Endothelial cell of umbilical vein (primary cell): Measurements from ENCODE around the gene KCND2. TPM values are rescaled to one million over a fixed set of nuclear protein-coding genes. Genes with fewer than 3 reads are reported as not detected.
"Not testable (repeated sequence)": the region's sequence is repeated elsewhere in the genome, so short reads cannot be mapped to it uniquely, and the experiment has no call there.

Experiments used
- BruUV-seq: library from RNA; stranded (reverse); fragments of 400-500 nt; replicated peaks from 2 replicates; lab custom pipeline; 2021; lab: Mats Ljungman, UMichigan
- CTCF ChIA-PET: fragments of 300-600, 350-600 bp; sonication (Branson Sonifier 250); formaldehyde crosslinking; loops from one replicate; lab custom pipeline; 2021; ENCODE audit warnings: antibody characterized with exemption, inconsistent platforms; lab: Charles Lee
- POLR2A ChIA-PET: fragments of 300-600, 350-600 bp; sonication (Branson Sonifier 250); formaldehyde crosslinking; loops from one replicate; lab custom pipeline; 2021; ENCODE audit warnings: antibody characterized with exemption, inconsistent platforms; lab: Charles Lee
- DNase-seq: peaks from one replicate; pipeline ENCODE4 v3.0.0-alpha.2; 2011; ENCODE audit warnings: low read depth, low spot score
- FAIRE-seq: peaks from 2 replicates; lab custom pipeline; 2011; peaks lifted over from hg19 to GRCh38; lab: Jason Lieb, UNC
- H2AFZ ChIP-seq: 2 replicates; pipeline ENCODE4 v1.6.0; 2012; ENCODE audit warnings: low read depth, low read length, control low read depth, inconsistent platforms
- H3K27ac ChIP-seq: 2 replicates; pipeline ENCODE4 v1.5.1; 2011; ENCODE audit warnings: low read depth, mild to moderate bottlenecking, control low read depth, low read length, moderate library complexity; ENCODE audit not compliant: insufficient read depth
- H3K27me3 ChIP-seq, 2 experiments: 2 replicates each; pipeline versions ENCODE4 v1.6.0 to v1.6.1; 2011; ENCODE audit warnings: low read length in 2 of 2, mixed read lengths in 1 of 2; ENCODE audit not compliant: control insufficient read depth in 2 of 2, insufficient read depth in 2 of 2
- H3K36me3 ChIP-seq, 2 experiments: 2 replicates in 1 of 2; 3 replicates in 1 of 2; pipeline ENCODE4 v1.5.1; 2011; ENCODE audit warnings: low read length in 2 of 2, mild to moderate bottlenecking in 1 of 2, moderate library complexity in 1 of 2; ENCODE audit not compliant: control insufficient read depth in 2 of 2, insufficient read depth in 2 of 2; ENCODE audit errors: extremely low read depth in 1 of 2
- H3K4me1 ChIP-seq: 3 replicates; pipeline ENCODE4 v1.5.1; 2011; ENCODE audit warnings: mild to moderate bottlenecking, low read length; ENCODE audit not compliant: control insufficient read depth, insufficient read depth; ENCODE audit errors: extremely low read depth
- H3K4me2 ChIP-seq: 2 replicates; pipeline ENCODE4 v1.6.1; 2011; ENCODE audit warnings: low read length, control low read depth, mixed read lengths; ENCODE audit not compliant: insufficient read depth
- H3K4me3 ChIP-seq, 3 experiments: fragments of 200-600 bp in 1 of 3; sonication (generic), shearing (Covaris generic) in 1 of 3; replicated peaks in 1 of 3; 2 replicates each; pipeline ENCODE4 v1.5.1; 2011 to 2016; ENCODE audit warnings: control low read depth in 3 of 3, low read length in 3 of 3, mild to moderate bottlenecking in 2 of 3, inconsistent platforms in 1 of 3, low read depth in 1 of 3, moderate library complexity in 1 of 3; ENCODE audit not compliant: insufficient read depth in 1 of 3
- H3K79me2 ChIP-seq: 2 replicates; pipeline ENCODE4 v1.6.0; 2012; ENCODE audit warnings: low read length, inconsistent platforms; ENCODE audit not compliant: control insufficient read depth, insufficient read depth
- H3K9ac ChIP-seq: replicated peaks from 2 replicates; pipeline ENCODE3; 2011; ENCODE audit warnings: low read length, control low read depth; ENCODE audit not compliant: insufficient read depth; ENCODE audit errors: extremely low read depth
- H3K9me1 ChIP-seq: replicated peaks from 3 replicates; pipeline ENCODE4 v1.6.0; 2011; ENCODE audit warnings: mild to moderate bottlenecking, low read length; ENCODE audit not compliant: control insufficient read depth, insufficient read depth; ENCODE audit errors: extremely low read depth
- H3K9me3 ChIP-seq: replicated peaks from 2 replicates; pipeline ENCODE4 v1.5.1; 2012; ENCODE audit warnings: low read length, inconsistent platforms; ENCODE audit not compliant: control insufficient read depth, insufficient read depth
- H4K20me1 ChIP-seq: replicated peaks from 2 replicates; pipeline ENCODE3; 2011; ENCODE audit warnings: mild to moderate bottlenecking, low read length; ENCODE audit not compliant: control insufficient read depth, insufficient read depth; ENCODE audit errors: extremely low read depth
- GATA2 ChIP-seq: IDR thresholded peaks from 2 replicates; pipeline ENCODE4 v1.7.0; 2011; ENCODE audit warnings: low read depth, mild to moderate bottlenecking, moderate library complexity, mixed read lengths, low read length; ENCODE audit not compliant: insufficient read length, insufficient read depth
- dilution Hi-C: fragments of 300-500 bp; cut with MboI; formaldehyde crosslinking; loops from one replicate; pipeline ENCODE4 v1.15.0; 2019; ENCODE audit warnings: low sequenced_read_pairs; ENCODE audit not compliant: extremely low pct_ligation_motif_present
- intact Hi-C: fragments of 100-400 bp; cut with micrococcal nuclease; formaldehyde crosslinking; loops from one replicate; pipeline ENCODE4 v1.10.0; 2022
- polyA plus RNA-seq, 4 experiments: library from polyadenylated mRNA; depleted of rRNA in 3 of 4; stranded (reverse) in 3 of 4; unstranded in 1 of 4; fragments of >200 nt; gene quantifications; 2 replicates each; pipeline versions ENCODE4 v1.2.1 to v1.2.3, GENCODE V29; 2011 to 2012; ENCODE audit warnings: missing spikeins in 1 of 4
- total RNA-seq: library from RNA; stranded (reverse); gene quantifications from 2 replicates; pipeline ENCODE4 v1.2.3, GENCODE V29; 2021
- TF ChIP-seq, protein P1 (sequence below), 2 donors: IDR thresholded peaks; 1 replicate in 1 of 2; 2 replicates in 1 of 2; pipeline ENCODE4 v1.5.1; 2011; ENCODE audit warnings: low read length in 2 of 2, mild to moderate bottlenecking in 2 of 2, moderate library complexity in 2 of 2, control low read depth in 1 of 2, inconsistent platforms in 1 of 2, low read depth in 1 of 2; ENCODE audit not compliant: insufficient read depth in 1 of 2; ENCODE audit errors: extremely low read depth in 1 of 2

The KCND2 gene
- total and polyA plus RNA-seq, 2 donors (not counting 3 experiments of a cell fraction or from before 2014, with no cell fraction given): not detected

DNA sequence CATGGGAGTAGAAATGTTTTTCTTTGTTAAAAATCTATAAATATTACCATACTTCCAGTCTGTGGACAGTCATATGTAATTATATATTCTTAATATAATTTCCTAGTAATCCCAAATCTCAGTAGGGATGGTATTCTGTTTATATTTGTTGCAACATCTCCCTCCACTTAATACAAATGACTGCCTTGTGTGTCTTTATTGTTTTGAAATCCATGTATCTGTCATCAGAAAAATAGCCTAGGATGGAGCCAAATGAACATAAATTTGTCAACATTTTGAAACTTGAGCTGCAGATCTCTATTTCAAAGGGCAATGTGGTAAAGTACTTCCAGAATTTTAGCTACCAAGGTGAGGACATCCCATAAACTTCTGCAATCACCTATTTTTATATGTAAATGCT lies 294.2 kb downstream of the KCND2 start:
- POLR2A ChIA-PET: no interaction called here
- BruUV-seq: no TSS peak
- Histone ChIP-seq H3K9ac (no peak overlapping the region), H3K9me1 (no peaks in the 10 kb centered on the region), H4K20me1 (no peaks in the 10 kb centered on the region), H3K27me3 (no peaks in the 10 kb centered on the region), H3K27ac (no peak overlapping the region), H2AFZ (no peak overlapping the region), H3K4me1 (no peaks in the 10 kb centered on the region), H3K79me2 (no peaks in the 10 kb centered on the region), H3K4me2 (no peak overlapping the region), H3K4me3 (no peak overlapping the region), H3K36me3 (no peaks in the 10 kb centered on the region), H3K9me3 (no peaks in the 10 kb centered on the region)
- DNase-seq (no peak), FAIRE-seq (no peak)
- TF ChIP-seq GATA2: no peak
- TF ChIP-seq, protein P1, sequence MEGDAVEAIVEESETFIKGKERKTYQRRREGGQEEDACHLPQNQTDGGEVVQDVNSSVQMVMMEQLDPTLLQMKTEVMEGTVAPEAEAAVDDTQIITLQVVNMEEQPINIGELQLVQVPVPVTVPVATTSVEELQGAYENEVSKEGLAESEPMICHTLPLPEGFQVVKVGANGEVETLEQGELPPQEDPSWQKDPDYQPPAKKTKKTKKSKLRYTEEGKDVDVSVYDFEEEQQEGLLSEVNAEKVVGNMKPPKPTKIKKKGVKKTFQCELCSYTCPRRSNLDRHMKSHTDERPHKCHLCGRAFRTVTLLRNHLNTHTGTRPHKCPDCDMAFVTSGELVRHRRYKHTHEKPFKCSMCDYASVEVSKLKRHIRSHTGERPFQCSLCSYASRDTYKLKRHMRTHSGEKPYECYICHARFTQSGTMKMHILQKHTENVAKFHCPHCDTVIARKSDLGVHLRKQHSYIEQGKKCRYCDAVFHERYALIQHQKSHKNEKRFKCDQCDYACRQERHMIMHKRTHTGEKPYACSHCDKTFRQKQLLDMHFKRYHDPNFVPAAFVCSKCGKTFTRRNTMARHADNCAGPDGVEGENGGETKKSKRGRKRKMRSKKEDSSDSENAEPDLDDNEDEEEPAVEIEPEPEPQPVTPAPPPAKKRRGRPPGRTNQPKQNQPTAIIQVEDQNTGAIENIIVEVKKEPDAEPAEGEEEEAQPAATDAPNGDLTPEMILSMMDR (IDR thresholded peaks at IDR 0.05; ENCODE audit: extremely low read depth in 1 of 2, insufficient read depth in 1 of 2, low read depth in 1 of 2, low read length in 2 of 2): no peak
- intact Hi-C loops: no loop called here
- CTCF ChIA-PET: interaction anchor here (1.3 kb wide), 1 partner anchor 9 kb away, joined by 6 read pairs; no protein-coding TSS in a partner anchor
- dilution Hi-C loops: no loop called here

DNA sequence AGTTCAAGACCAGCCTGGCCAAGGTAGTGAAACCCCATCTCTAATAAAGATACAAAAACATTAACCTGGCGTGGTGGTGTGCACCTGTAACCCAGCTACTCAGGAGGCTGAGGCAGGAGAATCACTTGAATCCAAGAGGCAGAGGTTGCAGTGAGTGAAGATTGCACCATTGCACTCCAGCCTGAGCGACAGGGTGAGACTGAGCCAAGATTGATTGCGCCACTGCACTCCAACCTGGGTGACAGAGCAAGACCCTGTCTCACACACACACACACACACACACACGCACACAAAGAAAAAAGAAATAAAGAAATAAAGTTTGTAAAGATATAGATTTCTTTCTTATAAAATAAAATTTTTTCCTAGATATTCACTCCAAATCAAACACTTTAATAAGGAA lies 305.7 kb downstream of the KCND2 start:
- H2AFZ ChIP-seq, H3K27ac ChIP-seq, FAIRE-seq, H3K9me3 ChIP-seq, H3K79me2 ChIP-seq, H3K4me3 ChIP-seq, dilution Hi-C loops, POLR2A ChIA-PET, H4K20me1 ChIP-seq, H3K4me1 ChIP-seq, H3K4me2 ChIP-seq, H3K9ac ChIP-seq, DNase-seq, H3K36me3 ChIP-seq, H3K27me3 ChIP-seq, BruUV-seq, H3K9me1 ChIP-seq, intact Hi-C loops, CTCF ChIA-PET: not testable (repeated sequence)
